Measurements from ENCODE around the gene SLC48A1.

The SLC48A1 gene

DNA sequence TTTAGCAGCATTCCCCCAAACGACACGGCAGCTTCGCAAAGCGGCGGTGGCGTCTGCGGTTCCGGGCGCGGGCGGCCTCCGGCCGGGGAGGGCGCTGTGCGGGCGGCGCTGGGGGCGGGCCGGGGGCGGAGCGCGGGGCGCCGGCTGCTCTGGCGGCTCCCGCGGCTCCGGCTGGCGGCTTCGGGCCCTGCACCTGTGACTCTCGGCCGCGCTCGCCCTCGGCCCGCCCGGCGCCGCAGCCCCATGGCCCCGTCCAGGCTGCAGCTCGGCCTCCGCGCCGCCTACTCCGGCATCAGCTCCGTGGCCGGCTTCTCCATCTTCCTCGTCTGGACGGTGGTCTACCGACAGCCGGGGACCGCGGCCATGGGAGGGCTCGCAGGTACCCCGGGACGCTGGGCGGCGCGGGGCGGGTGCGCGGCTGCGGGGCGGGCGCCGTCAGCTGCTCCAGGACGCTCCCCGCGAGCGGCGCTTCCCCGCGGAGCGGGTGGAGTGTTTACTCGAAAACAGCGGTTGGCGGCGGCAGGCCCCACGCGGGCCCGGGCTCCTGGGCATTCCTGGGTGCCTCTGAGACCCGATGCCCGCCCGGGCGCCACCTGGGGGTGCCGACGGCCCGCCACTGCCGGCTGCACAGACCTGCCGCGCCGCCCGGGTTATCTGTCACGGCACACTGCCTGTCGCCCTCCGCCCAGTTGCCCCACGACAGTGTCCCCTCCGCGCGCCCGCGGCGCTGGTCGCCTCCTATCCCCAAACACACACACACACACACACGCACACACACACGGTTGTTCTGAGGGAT lies at the start of gene SLC48A1:
TSS of gene SLC48A1 (plus strand) at position 177 of the 796 bp plus-strand sequence. CDS start at position 244, 67 bp downstream.
- peak; percentile 33 for DNase-seq

DNA sequence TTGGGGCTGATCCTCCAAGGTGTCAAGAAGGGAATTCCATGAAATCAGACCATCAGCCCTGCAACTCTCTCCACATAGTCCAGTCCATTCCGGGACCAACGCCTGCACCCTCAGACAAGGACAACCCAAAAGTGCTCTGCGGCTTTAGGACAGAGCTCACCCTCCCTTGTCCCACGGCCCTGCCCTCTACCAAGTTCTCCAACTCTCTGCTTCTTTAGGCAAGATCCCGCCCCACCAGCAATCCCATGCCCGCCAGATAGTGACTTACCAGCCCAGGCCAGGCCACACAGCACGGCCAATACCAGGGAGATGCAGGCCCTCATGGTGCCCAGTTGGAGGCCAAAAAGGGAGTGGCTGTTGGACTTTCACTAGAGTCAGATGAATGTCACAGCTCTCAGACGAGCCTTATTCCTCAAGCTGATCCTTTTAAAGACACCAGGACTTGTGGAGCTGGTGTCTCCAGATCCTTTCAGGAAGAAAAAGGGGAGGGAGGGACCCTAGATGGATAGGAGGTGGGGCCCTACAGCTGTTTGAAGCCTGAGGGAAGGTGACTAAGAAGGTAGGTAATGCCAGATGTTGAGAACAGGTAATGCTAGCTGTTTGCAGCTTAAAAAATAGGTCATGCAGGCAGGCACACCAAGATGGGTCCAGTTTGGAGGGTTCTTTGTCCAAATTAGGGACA lies 47.8 kb upstream of the SLC48A1 start, which contains the start of gene ENDOU:
TSS of gene ENDOU (minus strand) at position 400 of the 682 bp plus-strand sequence. CDS start at position 323, 77 bp downstream.
- no peak for DNase-seq

DNA sequence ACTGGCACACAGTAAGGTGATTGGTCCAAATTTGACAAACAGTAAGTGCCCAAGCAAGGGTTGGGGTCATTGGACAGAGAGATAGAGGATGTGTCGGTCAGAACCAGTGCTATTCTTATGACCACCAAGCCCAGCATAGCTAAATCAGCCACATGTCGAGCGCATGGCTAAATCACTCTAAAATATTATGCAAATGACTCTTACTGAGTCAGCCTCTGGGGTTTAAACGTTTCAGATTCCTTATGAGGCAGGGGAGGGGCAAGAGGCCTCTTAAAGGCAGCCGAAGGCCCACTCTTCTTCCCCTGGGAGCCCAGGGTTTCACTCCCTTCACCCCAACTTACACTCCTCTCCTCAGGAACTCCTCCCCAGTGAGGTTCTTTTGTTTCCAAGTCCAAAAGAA lies 47.1 kb upstream of the SLC48A1 start:
- DNase-seq: no peak

DNA sequence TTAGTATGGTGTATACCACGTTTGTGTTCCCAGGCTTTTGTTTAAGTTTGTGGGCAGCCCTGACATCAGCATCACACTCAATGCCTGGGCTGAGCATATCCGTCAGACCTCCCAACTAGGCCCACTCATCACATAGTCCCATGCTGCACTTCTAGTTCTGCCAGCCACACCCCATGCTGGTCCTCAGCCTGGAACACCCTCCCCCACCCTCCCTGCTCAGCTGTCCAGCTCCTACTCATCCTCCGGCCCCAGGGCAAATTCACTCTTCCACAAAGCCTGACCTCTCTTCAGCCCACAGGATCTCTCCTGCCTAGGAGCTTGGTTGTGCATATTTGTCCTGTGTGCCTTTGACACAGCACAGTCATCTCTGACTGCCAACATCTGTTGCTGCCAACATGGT lies 43.8 kb upstream of the SLC48A1 start:
- no peak for DNase-seq

DNA sequence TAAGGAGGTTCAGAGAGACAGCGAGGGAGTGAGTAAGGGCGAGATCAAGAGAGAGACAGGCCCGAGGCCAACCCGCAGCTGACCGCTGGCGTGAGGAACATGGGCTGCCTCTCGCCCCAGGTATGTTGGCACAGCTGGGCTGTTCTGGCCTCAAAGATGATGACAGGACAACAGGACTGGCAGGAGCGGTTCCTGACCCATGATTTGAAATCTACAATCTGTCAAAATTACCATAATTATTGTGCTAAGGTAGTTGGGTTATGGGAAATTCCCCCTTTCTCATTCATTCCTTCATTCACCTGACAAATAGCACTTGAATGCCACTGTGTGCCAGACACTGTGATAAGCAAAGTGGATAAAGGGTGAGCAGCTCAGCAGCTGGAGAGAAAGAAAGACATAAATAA lies 42.7 kb upstream of the SLC48A1 start:
- DNase-seq: peak; percentile 49

DNA sequence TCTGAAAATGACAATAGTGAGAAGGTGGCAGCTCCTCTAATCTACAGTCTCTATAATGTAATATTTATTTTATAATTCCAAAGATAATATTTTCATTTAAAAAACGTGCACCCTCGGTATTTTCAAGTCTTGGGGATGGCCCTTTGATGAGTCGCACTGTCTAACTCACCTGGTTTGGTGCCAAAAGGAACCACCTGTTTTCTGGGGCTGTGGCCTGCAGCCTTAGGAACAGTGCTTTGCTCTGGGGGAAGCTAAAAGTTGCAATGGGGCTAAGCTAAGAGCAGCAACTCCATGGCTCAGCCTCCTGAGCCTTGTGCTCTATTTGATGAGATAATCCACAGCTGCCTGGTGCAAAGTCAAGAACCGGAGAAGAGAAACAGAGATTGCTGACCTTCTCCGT lies 41.3 kb upstream of the SLC48A1 start:
- DNase-seq: no peak

DNA sequence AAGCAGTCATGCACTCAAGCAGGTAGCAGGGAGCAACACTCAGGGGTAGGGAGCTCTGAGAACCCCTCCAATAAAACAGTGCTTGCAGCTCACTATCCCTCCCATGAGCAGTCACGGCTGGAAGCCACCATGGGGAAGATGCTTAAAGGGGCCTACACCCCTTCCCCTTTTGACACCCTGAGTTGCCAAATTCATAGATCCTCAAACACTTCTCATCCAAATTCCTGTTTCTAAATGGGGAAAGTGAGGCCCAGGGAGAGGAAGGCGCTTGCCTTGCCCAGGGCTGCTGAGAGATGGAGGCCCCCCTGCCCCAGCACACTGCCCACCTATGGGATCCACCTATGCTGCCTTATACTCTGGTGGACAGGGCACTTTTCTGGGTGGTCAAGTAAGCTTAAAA lies 40.5 kb upstream of the SLC48A1 start:
- no peak for DNase-seq

DNA sequence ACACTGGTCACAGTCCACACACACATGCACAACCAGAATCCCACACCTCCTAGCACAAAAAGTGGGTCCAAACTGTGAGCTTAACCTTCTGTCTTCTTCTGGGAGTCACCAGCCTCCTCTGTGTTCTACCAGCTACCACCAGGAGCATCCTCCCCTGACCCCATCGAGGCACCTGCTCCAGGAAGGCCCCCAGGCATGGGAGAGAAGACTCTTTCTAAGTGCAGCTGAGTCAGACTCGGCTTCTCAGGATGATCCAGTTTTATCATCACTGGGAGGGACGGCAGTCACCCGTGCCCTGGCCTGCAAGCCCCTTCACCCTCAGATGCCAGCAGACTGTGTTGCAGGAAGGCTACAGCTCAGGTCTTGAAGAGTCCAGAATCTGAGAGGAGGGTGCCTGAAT lies 39.9 kb upstream of the SLC48A1 start:
- DNase-seq: no peak

DNA sequence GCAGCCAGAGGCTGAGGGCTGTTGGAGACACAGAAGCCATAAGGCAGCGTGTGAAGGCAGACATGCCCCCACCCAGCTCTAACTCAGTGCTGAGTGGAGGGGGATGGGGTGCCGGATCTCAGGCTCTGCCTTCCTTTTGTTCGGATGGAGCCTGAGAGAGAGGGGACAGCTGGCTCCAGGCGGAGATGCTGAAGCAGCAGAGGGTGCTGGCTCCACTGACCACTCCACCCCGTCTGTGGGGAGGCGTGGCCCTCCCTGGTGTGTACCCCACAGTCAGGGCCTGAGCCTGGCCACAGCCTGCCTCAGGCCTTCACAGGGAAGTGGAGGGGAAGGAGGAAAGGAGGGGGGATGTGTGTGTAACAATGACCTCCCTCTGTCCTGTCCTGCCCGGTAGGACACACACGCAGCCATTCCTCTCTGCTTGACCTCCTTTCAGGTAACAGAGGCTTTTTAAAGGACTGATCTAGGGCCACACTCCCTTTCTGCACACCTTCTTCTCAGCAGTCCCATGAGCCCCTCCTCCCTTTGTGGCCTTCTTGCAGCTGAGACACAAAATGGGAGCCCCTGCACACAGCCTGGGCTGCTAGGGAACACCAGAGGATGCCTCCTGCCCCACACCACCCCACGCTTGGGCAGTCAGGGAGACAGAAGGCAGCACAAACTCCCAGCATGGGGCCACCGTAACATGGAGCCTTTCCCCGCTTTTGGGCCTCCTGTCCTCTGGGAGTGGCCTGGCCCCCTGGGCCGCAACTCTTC lies 38.1 kb upstream of the SLC48A1 start:
- no peak for DNase-seq

DNA sequence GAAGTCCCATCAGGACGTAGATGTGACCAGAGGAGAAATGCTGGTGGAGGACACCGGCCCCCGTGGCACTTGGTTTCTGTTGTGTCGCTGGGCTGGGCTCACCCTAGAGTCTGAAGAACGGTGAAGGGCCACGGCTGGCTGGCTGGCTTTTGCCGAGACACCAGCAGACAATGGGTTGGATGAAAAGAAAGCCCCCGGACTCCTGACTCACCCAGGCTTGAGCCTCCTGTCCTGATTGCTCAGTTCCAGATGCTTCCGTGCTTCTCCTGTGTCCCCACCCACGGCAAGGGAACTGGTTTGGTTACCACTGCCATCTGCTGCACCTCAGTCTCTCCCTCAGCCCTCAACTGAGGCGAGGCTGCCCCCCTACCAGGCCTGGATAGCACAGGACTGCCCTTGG lies 37.4 kb upstream of the SLC48A1 start:
- DNase-seq: no peak

DNA sequence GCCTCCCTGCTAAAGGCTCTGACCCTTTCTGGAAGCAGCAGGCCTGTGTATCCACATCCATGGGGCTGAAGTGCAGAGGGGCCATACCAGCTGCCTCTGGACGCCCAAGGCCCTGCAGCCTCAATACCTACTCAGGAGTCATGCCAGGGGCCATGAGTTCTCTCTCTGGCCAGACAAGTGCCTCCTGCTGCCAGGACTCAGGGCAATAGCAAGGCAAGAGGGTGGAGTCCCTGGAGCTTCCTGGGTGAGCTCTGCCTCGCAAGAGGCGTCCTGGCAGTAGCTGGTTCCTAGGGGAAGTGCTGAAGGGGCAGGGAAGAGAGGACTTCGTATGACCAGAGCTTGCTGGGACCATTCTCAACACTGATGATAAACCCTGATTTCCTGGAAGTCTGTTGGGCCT lies 36.8 kb upstream of the SLC48A1 start:
- DNase-seq: no peak

DNA sequence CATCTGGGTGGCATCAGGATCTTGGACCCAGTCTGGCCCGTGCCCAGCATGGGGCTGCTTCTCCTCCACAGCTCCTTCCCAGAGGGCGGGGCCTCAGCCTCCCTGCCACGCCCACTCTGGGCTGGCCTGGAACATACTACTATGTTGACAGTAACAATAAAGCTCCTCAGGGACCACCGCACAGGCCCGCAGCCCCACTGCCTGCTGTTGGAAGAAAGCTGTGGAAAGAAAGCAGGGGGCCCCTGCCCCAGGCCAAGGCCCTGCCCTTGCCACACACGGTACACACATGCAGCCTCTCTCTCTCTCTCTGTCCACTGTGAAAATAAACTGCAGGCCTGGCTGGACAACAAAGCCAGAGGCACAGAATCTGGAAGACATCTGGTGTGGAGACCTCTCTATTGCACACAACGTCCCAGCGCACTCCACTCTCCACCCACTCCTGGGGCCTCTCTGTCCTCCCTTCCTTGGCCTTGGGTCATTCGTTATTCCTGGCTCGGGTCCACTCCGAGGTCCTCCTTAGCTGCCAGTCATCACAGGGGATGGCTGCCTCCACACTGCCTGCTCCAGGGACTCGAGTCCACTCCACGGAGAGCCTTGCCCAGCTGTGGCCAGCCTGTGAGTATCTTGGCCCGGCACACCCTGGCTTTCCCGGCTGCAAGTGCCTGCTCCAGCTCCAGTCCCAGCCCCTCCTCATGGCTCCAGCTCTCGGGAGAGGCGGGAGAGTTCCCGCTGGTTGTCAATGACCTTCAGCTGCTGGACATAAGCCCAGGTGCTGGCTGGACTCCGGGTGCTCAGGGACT lies 36.0 kb upstream of the SLC48A1 start:
- no peak for DNase-seq

DNA sequence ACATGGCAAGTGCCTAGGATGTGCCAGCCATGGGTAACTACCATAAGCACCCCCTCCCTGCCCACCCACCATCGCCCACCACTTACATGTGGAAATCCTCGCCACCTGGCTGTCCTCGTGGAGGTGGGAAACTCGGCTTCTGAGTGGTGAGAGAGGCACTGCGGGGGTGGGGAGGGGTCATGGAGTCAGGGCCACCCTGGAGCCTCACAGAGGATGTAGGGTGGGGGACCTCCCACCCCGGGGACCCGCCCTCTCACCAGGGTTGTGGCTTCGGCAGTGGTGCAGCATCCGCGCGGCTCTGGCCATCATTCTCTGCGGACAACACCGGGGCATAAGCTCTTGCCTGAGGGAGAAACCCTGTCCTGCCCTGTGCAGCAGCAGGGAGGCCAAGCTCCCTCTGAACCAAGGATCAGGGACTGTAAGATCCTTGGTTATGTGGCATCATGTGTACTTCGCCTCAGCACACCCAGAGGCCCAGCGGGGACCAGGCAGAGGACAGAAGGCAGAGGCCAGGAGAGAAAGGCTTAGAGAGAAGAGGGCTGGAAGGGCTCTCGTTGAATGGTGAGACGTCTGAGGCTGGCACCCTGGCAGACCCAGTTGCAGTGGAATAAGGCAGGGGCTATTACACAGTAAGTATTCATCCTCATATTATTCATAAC lies 35.0 kb upstream of the SLC48A1 start:
- DNase-seq: no peak

DNA sequence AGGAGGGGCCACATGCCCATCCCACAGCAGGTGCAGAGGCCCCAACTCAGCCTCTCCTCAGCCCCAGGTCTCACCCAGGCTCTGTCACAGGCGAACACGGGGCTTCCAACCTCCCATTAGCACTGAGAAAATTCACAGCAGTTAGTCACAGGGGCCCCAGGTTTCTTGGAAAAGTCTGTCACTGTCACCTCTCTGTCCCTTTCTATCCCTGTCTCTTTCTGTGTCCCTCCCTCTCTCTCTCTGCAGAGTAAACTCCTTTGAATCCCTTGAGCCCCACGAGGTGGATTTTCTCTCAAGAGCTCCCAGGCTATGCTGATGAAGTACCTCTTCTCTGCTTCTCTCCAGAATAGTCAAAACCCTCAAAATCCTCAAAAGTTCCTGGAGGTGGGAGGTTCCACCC lies 33.7 kb upstream of the SLC48A1 start:
- DNase-seq: no peak

DNA sequence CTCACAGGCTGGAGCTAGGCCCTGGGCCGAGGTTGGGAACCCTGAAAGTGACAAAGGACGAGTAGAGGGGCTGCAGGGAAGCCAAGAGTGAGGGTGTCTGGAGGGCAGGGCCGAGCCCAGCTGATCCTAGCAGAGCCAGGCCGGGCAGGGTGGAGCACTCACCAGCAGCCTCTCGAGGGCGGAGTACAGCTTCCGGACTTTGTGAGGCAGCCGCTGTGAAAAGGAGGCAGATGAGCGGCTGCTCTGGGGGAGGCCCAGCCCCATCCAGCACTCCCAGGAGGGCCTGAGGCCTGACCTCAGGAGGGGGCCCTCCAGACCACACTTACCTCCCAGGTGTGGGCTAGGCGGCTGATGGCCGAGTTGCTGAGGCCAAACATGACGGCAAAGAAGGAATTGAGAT lies 33.1 kb upstream of the SLC48A1 start:
- DNase-seq: no peak

DNA sequence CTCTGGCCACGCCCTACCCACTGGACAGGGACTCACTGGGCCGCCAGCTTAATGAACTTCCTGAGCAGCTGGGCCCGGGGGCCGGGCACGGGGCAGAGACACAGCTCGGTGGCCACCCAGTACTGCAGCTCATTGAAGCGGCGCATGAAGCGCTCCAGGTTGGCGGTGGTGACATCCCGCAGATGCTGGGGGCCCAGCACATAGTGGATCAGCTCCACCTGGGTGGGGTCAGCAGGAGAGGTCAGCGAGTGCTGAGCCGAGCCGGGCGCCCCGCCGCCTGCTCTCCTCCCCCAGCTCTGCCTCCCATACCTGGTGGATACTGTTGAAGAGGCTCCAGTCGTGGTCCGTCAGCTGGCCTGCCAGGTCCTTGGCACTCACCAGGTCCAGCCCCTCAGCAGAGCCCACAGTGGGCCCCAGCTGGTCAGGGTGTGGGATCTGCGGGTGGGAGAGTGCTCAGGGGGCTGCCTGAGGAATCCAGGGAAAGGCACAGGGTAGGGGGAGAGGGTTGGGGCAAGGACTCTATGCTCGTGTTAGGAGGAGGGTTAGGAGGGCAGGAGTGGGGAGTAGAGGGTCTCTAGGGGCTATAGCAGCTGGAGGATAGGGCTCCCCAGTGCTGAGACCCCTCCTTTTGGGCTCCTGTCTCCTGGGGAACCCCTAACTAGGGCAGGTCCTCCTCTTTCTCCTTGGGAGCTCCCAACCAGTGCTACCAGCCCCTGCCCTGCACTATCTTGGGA lies 32.3 kb upstream of the SLC48A1 start:
- no peak for DNase-seq

DNA sequence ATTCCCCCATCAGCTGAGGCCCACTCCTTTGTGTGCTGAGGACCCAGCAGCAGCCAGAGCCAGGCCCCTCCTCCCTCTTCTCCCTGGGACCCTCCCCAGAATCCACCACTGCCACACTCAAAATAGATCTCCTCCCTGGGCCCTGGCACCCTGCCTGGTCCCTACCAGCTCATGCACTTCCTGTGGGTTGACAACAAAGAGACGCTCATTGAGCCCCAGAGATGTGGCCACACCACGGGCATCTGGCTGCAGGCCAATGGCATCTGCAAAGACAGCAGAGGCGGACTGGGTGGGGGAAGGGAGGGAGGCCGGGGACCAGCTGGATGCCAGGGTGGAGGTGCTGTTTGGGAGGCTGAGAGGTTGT lies 31.7 kb upstream of the SLC48A1 start:
- DNase-seq: peak; percentile 98

DNA sequence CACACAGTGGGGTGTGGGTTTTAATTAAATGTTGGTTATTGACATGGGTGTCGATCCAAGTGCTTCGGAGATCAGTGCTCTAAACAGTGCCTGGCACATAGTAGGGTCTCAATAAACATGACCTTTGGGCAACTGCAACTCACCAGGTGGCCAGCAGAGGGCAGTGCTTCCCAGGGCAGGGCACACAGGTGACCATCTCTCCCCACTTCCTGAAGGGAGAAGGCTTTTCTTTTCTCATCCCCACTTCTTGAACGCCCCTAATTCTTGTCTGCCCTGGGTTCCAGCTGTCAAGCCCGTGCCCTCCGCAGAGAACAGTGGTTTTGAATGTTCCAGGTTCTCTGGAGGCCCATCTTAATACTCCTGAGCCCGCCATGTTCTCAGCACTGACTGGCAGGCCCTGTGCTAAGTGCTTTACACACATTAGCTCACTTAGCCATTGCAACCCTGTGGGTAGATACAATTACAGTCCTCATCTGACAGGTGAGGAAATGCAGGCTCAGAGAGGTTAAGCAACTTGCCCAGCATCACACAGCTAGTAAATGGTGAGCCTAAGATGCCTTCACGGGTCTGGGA lies 30.7 kb upstream of the SLC48A1 start:
- DNase-seq: no peak

DNA sequence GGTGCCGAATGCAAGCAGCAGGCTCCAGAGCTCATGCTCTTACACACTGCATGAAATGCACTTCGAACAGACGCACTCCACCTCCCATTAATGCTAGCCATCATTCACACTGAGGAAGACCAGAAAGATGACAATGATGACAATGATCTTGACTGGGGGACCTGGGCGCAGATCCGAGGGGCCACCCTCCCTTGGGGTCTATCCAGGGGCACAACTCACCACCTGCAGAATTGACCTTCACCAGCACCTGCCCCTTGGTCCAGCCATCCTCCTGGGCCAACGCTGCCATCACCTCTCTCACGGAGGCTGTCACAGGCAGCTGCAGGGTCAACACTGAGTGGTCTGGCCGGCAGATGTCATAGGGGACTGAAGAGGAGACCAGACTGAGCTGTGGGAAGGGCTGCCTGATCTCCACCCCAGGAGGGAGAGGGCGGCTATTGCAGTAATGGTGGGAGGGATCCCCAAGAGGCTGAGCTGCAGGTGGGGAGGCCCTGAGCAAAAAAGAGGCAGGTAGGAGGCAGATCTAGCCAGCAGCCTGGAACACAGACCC lies 29.7 kb upstream of the SLC48A1 start:
- DNase-seq: no peak

DNA sequence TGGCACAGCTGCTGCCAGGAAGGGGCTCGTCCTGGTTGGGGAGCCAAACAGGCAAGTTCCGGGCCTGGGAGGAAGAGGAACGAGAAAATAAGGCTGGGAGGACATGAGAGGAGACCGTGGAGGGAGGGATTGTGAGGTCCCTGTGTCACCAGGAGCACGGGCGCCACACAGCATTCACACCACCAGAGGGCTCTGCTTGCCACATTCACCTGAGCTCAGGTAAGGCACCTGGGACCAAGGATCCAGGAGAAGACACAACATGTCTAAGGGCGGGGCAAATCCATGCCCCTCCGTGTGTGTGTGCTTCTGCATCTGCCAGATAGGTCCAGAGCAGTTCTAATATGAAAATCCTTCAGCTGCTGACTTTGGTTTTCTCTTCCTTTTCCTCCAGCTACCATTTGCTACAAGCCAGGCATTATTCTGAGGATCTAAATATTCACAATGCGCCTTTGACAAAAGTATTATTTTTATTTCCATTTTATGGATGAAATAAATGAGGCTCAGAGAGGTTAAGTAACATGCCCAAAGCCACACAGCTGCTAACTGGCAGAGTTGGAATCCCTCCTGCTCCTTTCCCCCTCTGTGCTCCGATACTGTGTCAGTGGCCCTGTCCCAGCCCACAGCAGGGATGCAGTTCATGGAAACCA lies 28.9 kb upstream of the SLC48A1 start:
- DNase-seq: peak; percentile 66
